CD4-positive, alpha-beta T cell treated with Interleukin-1 beta for 1 hour (primary cell): Measurements from ENCODE around the gene SDF4.
"Not testable (repeated sequence)": the region's sequence is repeated elsewhere in the genome, so short reads cannot be mapped to it uniquely, and the experiment has no call there.

Experiments
- DNase-seq, 2 donors: peaks; one replicate each; pipeline ENCODE4 v3.0.0-alpha.2; 2020 to 2022

Gene SDF4

GRCh38 chr1:1196431-1197187 lies 35.2 kb downstream of the SDF4 start:
- no peak for DNase-seq

- not testable (repeated sequence) for DNase-seq
These were observed 36.1 kb downstream of the SDF4 start for GRCh38 chr1:1195726-1196125.

GRCh38 chr1:1194723-1195122 lies 37.1 kb downstream of the SDF4 start:
- no peak for DNase-seq

- no peak for DNase-seq
These were observed 40.1 kb downstream of the SDF4 start for GRCh38 chr1:1191734-1192133.

- no peak for DNase-seq
These were observed 42.7 kb downstream of the SDF4 start for GRCh38 chr1:1189111-1189510.

- no peak for DNase-seq
These were observed 43.9 kb downstream of the SDF4 start for GRCh38 chr1:1187938-1188337.

- no peak for DNase-seq
These were observed 46.6 kb downstream of the SDF4 start for GRCh38 chr1:1185101-1185765.

- no peak for DNase-seq
These were observed 47.7 kb downstream of the SDF4 start for GRCh38 chr1:1183833-1184775.

- DNase-seq, result no peak
These were observed 48.5 kb downstream of the SDF4 start for GRCh38 chr1:1183221-1183747.

- DNase-seq, result no peak
These were observed 49.1 kb downstream of the SDF4 start for GRCh38 chr1:1182491-1183220.

- DNase-seq, result no peak
These were observed 49.8 kb downstream of the SDF4 start for GRCh38 chr1:1181938-1182410.

GRCh38 chr1:1181129-1181937 lies 50.5 kb downstream of the SDF4 start:
- DNase-seq, result no peak

GRCh38 chr1:1179983-1180861 lies 51.6 kb downstream of the SDF4 start:
- DNase-seq, result no peak

- no peak for DNase-seq
These were observed 52.3 kb downstream of the SDF4 start for GRCh38 chr1:1179346-1179982.

GRCh38 chr1:1178794-1179331 lies 52.9 kb downstream of the SDF4 start:
- DNase-seq, result no peak

GRCh38 chr1:1177452-1178206 lies 54.2 kb downstream of the SDF4 start:
- DNase-seq, result no peak

- no peak for DNase-seq
These were observed 54.9 kb downstream of the SDF4 start for GRCh38 chr1:1176931-1177330.

GRCh38 chr1:1176063-1176761 lies 55.6 kb downstream of the SDF4 start:
- DNase-seq, result not testable (repeated sequence)
